Measurements from ENCODE around the gene CCDC27. TPM values are rescaled to one million over a fixed set of nuclear protein-coding genes. Genes with fewer than 3 reads are reported as not detected.

CCDC27 gene
- total RNA-seq, 1 experiment from 2014 or later: not detected

GRCh38 chr1:3772715-3773571 lies 20.7 kb downstream of the CCDC27 start, which contains the start of gene SMIM1:
Gene SMIM1, plus strand, starts transcription at chr1:3772749. Its CDS starts 2,625 bp downstream, at chr1:3775374.
- no peaks in the 10 kb centered on the region for H3K36me3 Mint-ChIP-seq (ENCODE audit: insufficient read depth, unreplicated experiment)
- peak within 1 kb of the TSS; percentile 69 for H3K4me3 ChIP-seq (ENCODE audit: low read depth, low read length)
- no peaks in the 10 kb centered on the region for H3K4me1 Mint-ChIP-seq (ENCODE audit: low read depth, unreplicated experiment)
- H3K27me3 ChIP-seq (replicated peaks; ENCODE audit: control insufficient read depth, insufficient read depth, low read length): no peaks in the 10 kb centered on the region
- H3K9me3 Mint-ChIP-seq (ENCODE audit: unreplicated experiment): no peaks in the 10 kb centered on the region
- H3K27me3 Mint-ChIP-seq (ENCODE audit: insufficient read depth, unreplicated experiment): no peaks in the 10 kb centered on the region
- POLR2A ChIA-PET: no interaction called here
- TF ChIP-seq CTCF (IDR thresholded peaks at IDR 0.05; ENCODE audit: insufficient read depth in 1 of 2, low read depth in 1 of 2, low read length in 1 of 2, severe bottlenecking in 1 of 2, unreplicated experiment in 1 of 2): no peak
- intact Hi-C loops (cut with micrococcal nuclease; ENCODE audit: unreplicated experiment): loop anchor here (2.0 kb wide), 1 partner anchor 48 kb away; no protein-coding TSS in a partner anchor
- CTCF ChIA-PET: no interaction called here
- H3K4me3 Mint-ChIP-seq (ENCODE audit: unreplicated experiment): peak within 1 kb of the TSS; percentile 61
- H3K36me3 ChIP-seq (ENCODE audit: control insufficient read depth, insufficient read depth, low read length): no peaks in the 10 kb centered on the region
- H3K9me3 ChIP-seq: no peaks in the 10 kb centered on the region
- no peak for DNase-seq
- peak within 1 kb of the TSS; percentile 15 for H3K27ac Mint-ChIP-seq (ENCODE audit: unreplicated experiment)
- TSS peak; percentile 41 for BruUV-seq (replicated peaks)
- H3K4me1 ChIP-seq: peaks cover 26% of the 10 kb centered on the region; the same call in 1 of the 2 replicates

GRCh38 chr1:3773572-3774275 lies 21.5 kb downstream of the CCDC27 start:
- Mint-ChIP-seq H3K9me3 (ENCODE audit: unreplicated experiment) (no peaks in the 10 kb centered on the region), H3K4me3 (ENCODE audit: unreplicated experiment) (peak overlapping the region; percentile 61), H3K4me1 (ENCODE audit: low read depth, unreplicated experiment) (no peaks in the 10 kb centered on the region), H3K27me3 (ENCODE audit: insufficient read depth, unreplicated experiment) (no peaks in the 10 kb centered on the region), H3K27ac (ENCODE audit: unreplicated experiment) (no peak overlapping the region), H3K36me3 (ENCODE audit: insufficient read depth, unreplicated experiment) (no peaks in the 10 kb centered on the region)
- Histone ChIP-seq H3K4me3 (ENCODE audit: low read depth, low read length) (no peak overlapping the region), H3K27me3 (replicated peaks; ENCODE audit: control insufficient read depth, insufficient read depth, low read length) (no peaks in the 10 kb centered on the region), H3K9me3 (no peaks in the 10 kb centered on the region), H3K36me3 (ENCODE audit: control insufficient read depth, insufficient read depth, low read length) (no peaks in the 10 kb centered on the region), H3K4me1 (peaks cover 26% of the 10 kb centered on the region; the same call in 1 of the 2 replicates)
- DNase-seq: no peak
- POLR2A ChIA-PET: no interaction called here
- CTCF ChIA-PET: no interaction called here
- intact Hi-C loops (cut with micrococcal nuclease; ENCODE audit: unreplicated experiment): loop anchor here (2.0 kb wide), 1 partner anchor 49 kb away; no protein-coding TSS in a partner anchor
- no peak for TF ChIP-seq CTCF (IDR thresholded peaks at IDR 0.05; ENCODE audit: insufficient read depth in 1 of 2, low read depth in 1 of 2, low read length in 1 of 2, severe bottlenecking in 1 of 2, unreplicated experiment in 1 of 2)
- no TSS peak for BruUV-seq (replicated peaks)

GRCh38 chr1:3774276-3774945 lies 22.2 kb downstream of the CCDC27 start:
- Histone ChIP-seq H3K4me3 (ENCODE audit: low read depth, low read length) (no peak overlapping the region), H3K27me3 (replicated peaks; ENCODE audit: control insufficient read depth, insufficient read depth, low read length) (no peaks in the 10 kb centered on the region), H3K36me3 (ENCODE audit: control insufficient read depth, insufficient read depth, low read length) (no peaks in the 10 kb centered on the region), H3K4me1 (peaks cover 26% of the 10 kb centered on the region; the same call in 1 of the 2 replicates), H3K9me3 (no peaks in the 10 kb centered on the region)
- no peak overlapping the region for H3K4me3 Mint-ChIP-seq (ENCODE audit: unreplicated experiment)
- BruUV-seq (replicated peaks): no TSS peak
- intact Hi-C loops (cut with micrococcal nuclease; ENCODE audit: unreplicated experiment): no loop called here
- H3K9me3 Mint-ChIP-seq (ENCODE audit: unreplicated experiment): no peaks in the 10 kb centered on the region
- DNase-seq: no peak
- H3K27me3 Mint-ChIP-seq (ENCODE audit: insufficient read depth, unreplicated experiment): no peaks in the 10 kb centered on the region
- H3K36me3 Mint-ChIP-seq (ENCODE audit: insufficient read depth, unreplicated experiment): peaks cover 1% of the 10 kb centered on the region
- H3K27ac Mint-ChIP-seq (ENCODE audit: unreplicated experiment): no peak overlapping the region
- ChIA-PET CTCF (no interaction called here), POLR2A (no interaction called here)
- no peaks in the 10 kb centered on the region for H3K4me1 Mint-ChIP-seq (ENCODE audit: low read depth, unreplicated experiment)
- TF ChIP-seq CTCF (IDR thresholded peaks at IDR 0.05; ENCODE audit: insufficient read depth in 1 of 2, low read depth in 1 of 2, low read length in 1 of 2, severe bottlenecking in 1 of 2, unreplicated experiment in 1 of 2): no peak

Measured in Caco-2 (cell line).